HAP-1 (cell line): ENCODE data around the gene ATP6V0B.

Experiments
- DNase-seq, 2 experiments: peaks; one replicate each; pipeline ENCODE4 v3.0.0-alpha.2; 2016 to 2020; ENCODE audit warnings: low spot score in 2 of 2
- H3K27me3 ChIP-seq: fragments of 250-450 bp; sonication (Bioruptor Pico); 2 replicates; pipeline ENCODE4 v1.5.1; 2020; ENCODE audit warnings: low read depth, mild to moderate bottlenecking, moderate library complexity
- H3K36me3 ChIP-seq: fragments of 250-450 bp; sonication (Bioruptor Pico); replicated peaks from 2 replicates; pipeline ENCODE4 v1.5.1; 2020; ENCODE audit warnings: mild to moderate bottlenecking
- H3K4me1 ChIP-seq: fragments of 250-450 bp; sonication (Bioruptor Pico); 2 replicates; pipeline ENCODE4 v1.5.1; 2020; ENCODE audit warnings: mild to moderate bottlenecking
- H3K4me3 ChIP-seq: fragments of 250-450 bp; sonication (Bioruptor Pico); 2 replicates; pipeline ENCODE4 v1.5.1; 2020; ENCODE audit warnings: mild to moderate bottlenecking, moderate library complexity
- H3K9me3 ChIP-seq: fragments of 250-450 bp; sonication (Bioruptor Pico); 2 replicates; pipeline ENCODE4 v1.5.1; 2020; ENCODE audit warnings: mild to moderate bottlenecking, moderate library complexity
- in situ Hi-C: fragments of 300-500 bp; cut with MboI; formaldehyde crosslinking; loops from 3 replicates; pipeline ENCODE4 v1.14.3; 2020; ENCODE audit warnings: low sequenced_read_pairs, inconsistent platforms, mixed read lengths

ATP6V0B gene

DNA sequence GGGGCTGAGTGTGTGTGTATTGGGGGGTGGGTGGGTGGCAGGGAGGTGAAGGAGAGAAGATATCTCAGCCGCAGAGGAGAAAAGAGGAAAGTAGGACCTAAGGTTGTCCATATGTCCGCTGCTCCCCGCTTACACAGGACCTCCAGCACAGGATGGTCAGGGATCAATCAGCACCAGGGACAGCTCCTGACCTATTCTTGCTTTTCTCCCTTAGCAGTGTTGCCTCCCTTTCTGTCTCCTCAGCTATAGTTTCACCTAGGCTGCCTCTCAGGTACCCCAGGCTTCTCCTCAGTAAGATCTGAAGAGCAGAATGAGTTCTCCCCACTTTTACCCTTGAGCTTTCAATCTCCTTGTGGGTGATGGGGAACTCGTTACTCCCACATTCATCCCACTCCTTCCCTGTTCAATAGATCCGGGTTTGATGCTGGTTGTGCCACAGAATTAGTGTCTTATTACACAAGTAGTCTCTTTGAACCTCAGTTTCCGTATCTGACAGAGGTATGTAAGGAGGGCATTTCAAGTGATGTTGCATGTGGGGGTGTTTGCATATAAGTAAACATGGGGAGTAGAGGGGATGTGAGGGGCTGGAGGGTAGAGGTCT, 6.3 kb upstream of the ATP6V0B start:
- Histone ChIP-seq H3K9me3 (no peaks in the 10 kb centered on the region), H3K27me3 (no peaks in the 10 kb centered on the region), H3K4me1 (no peaks in the 10 kb centered on the region), H3K4me3 (no peak overlapping the region), H3K36me3 (peaks cover 22% of the 10 kb centered on the region)
- peak in 1 of 2 experiments; percentile 68 for DNase-seq
- in situ Hi-C loops = no loop called here

DNA sequence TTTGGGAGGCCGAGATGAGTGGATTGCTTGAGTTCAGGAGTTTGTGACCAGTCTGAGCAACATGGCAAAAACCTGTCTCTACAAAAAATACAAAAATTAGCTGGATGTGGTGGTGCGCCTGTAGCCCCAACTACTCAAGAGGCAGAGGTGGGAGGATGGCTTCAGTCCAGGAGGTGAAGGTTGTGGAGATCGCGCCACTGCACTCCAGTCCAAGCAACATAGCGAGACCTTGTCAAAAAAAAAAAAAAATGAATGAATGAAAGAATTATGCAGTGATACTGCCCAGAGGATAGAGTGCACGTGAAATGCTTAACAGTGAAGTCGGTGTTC, 5.4 kb upstream of the ATP6V0B start:
- Histone ChIP-seq H3K4me3 (peak overlapping the region; percentile 70; the same call in 1 of the 2 replicates), H3K4me1 (no peaks in the 10 kb centered on the region), H3K36me3 (peaks cover 22% of the 10 kb centered on the region), H3K9me3 (no peaks in the 10 kb centered on the region), H3K27me3 (no peaks in the 10 kb centered on the region)
- in situ Hi-C loops = no loop called here
- DNase-seq = no peak

DNA sequence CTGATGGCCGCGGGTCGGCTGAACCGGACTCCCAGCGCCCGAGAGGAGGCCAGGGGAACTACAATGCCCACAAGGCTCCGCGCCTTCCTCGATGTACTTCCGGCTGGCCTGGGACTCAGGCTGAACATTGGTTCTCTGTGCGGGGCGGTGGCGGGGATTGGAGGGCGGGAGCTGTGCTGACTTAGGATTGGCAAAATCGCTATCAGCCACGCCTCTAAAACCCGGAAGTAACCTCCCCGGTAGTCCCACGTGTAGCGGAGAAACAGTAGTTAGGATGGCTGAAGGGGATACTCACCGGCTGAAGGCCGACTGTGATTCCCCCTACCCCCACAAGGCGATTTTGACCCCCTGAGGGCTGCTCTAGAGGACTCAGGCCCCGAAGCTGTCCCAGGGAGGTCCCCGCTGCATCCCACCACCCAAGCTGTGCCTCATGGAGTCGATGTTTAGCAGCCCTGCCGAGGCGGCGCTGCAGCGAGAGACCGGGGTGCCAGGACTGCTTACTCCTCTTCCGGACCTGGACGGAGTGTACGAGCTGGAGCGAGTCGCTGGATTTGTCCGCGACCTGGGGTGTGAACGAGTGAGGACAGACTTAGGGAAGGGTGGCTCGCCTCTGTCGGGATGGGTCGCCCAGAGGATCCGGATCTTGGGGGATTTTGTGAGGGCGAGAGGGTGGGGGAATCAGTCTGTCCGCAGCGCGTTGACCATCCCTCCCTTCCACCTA, 4.9 kb upstream of the ATP6V0B start, which contains the start of gene DPH2:
Gene DPH2 (plus strand): TSS at position 265 of the 721 bp plus-strand sequence. CDS start 166 bp downstream, at position 431.
- in situ Hi-C loops = no loop called here
- H3K4me1 ChIP-seq = no peaks in the 10 kb centered on the region
- H3K4me3 ChIP-seq = peak within 1 kb of the TSS; percentile 70
- DNase-seq = peak; percentile 98 to 99
- peaks cover 23% of the 10 kb centered on the region for H3K36me3 ChIP-seq
- H3K27me3 ChIP-seq = no peaks in the 10 kb centered on the region
- no peaks in the 10 kb centered on the region for H3K9me3 ChIP-seq

DNA sequence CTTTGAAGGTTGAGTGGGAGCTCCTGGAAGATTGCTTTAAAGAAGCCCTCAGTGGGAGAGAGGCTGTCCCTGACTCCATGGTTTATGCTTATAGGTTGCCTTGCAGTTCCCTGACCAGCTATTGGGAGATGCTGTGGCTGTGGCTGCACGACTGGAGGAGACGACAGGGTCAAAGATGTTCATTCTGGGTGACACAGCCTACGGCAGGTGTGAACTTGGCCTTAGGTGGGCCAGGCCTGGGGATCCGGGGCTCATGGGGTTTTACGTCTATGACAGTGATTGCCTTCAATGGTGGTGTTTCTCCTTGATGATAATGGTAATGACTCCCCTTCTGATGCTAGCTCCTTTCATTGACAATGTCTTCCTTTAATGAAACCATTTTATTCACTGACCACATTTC, 4.3 kb upstream of the ATP6V0B start:
- Histone ChIP-seq H3K9me3 (no peaks in the 10 kb centered on the region), H3K4me1 (no peaks in the 10 kb centered on the region), H3K4me3 (peak overlapping the region; percentile 70), H3K36me3 (peaks cover 25% of the 10 kb centered on the region), H3K27me3 (no peaks in the 10 kb centered on the region)
- DNase-seq = no peak
- in situ Hi-C loops = no loop called here

DNA sequence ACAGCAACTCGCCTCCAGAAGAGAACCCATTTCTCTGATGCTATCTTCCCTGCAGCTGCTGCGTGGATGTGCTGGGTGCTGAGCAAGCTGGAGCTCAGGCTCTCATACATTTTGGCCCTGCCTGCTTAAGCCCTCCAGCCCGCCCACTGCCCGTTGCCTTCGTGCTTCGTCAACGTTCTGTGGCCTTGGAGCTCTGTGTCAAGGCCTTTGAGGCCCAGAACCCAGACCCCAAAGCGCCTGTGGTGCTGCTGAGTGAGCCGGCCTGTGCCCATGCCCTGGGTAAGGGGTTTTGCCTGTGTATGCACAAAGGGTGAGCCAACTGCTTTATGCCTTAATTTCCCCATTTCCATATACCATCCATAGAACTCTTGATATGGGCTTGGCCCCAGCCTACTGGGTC, 3.8 kb upstream of the ATP6V0B start:
- Histone ChIP-seq H3K4me1 (no peaks in the 10 kb centered on the region), H3K36me3 (peaks cover 25% of the 10 kb centered on the region), H3K9me3 (no peaks in the 10 kb centered on the region), H3K4me3 (peak overlapping the region; percentile 70), H3K27me3 (no peaks in the 10 kb centered on the region)
- no peak for DNase-seq
- in situ Hi-C loops = no loop called here

DNA sequence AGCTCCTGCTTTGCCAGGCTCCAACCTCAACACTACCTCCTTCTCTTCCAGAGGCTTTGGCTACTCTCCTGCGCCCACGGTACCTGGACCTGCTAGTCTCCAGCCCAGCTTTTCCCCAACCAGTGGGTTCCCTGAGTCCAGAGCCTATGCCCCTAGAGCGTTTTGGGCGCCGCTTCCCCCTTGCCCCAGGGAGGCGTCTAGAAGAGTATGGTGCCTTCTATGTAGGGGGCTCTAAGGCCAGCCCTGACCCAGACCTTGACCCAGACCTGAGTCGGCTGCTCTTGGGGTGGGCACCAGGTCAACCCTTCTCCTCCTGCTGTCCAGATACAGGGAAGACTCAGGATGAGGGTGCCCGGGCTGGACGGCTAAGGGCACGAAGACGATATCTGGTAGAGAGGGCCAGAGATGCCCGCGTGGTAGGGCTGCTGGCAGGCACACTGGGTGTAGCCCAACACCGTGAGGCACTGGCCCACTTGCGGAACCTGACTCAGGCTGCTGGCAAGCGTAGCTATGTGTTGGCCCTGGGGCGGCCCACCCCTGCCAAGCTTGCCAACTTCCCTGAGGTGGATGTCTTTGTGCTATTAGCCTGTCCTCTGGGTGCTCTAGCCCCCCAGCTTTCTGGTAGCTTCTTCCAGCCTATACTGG, 3.3 kb upstream of the ATP6V0B start:
- Histone ChIP-seq H3K9me3 (no peaks in the 10 kb centered on the region), H3K4me1 (peaks cover 3% of the 10 kb centered on the region; the same call in 1 of the 2 replicates), H3K4me3 (no peak overlapping the region), H3K27me3 (no peaks in the 10 kb centered on the region), H3K36me3 (peaks cover 29% of the 10 kb centered on the region)
- in situ Hi-C loops = no loop called here
- DNase-seq = no peak

DNA sequence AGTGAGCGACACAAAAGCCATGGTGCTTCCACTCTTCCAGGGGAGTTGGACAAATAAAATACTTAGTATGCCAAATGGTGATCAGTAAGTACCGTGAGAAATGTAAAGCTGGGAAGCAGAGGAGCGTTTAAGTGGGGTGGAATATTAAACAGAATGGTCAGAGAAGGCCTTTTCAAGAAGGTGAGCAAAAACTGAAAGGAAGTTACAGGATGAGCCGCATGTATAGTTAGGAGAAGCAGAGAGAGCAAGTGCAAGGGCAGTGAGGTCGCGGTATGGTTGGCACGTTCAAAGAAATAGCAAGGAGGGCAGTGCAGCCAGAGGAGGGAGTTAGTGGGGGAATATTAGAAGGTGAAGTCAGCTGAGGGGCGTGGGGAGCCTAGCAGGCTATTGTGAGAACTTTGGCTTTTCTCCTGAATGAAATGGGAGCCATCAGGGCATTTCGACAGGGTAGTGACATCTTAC, 748 bp upstream of the ATP6V0B start:
- H3K4me3 ChIP-seq = peak overlapping the region; percentile 92
- in situ Hi-C loops = no loop called here
- no peaks in the 10 kb centered on the region for H3K27me3 ChIP-seq
- H3K36me3 ChIP-seq = peaks cover 49% of the 10 kb centered on the region
- H3K4me1 ChIP-seq = peaks cover 25% of the 10 kb centered on the region
- H3K9me3 ChIP-seq = no peaks in the 10 kb centered on the region
- no peak for DNase-seq

DNA sequence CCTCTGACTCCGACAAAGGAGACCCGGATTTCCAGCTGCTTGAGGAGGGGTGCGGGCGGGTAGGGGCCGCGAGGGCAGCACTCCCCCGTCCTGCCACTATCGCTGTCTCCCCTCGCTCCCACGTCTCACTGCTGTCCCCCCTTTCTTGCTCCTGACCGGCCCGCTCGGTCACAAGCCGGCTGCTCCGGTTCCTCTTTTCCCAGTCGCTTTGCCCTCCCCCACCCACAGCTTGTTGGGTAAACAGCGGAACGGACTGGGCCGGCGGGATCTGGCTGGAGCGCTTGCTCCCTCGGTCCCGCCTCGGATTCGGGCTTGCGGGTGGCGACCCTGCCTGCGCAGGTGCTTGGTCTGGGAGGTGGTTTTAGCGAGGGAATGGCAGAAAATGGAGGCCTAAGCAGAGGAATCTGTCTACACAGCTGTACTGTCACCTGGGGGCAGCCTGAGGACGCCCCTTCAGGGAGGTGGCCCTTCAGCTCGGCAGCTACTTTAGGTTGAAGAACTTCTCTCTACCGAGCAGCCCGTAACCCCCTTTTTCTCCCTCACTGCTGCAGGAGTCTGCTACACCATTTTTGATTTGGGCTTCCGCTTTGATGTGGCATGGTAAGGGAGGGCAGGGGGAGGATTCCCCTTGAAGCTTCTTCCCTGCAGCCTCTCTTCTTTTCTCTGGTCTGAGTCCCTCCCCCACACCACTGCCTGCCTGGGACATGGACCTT, 645 bp downstream of the ATP6V0B start:
- Histone ChIP-seq H3K4me3 (peak overlapping the region; percentile 92), H3K4me1 (peaks cover 31% of the 10 kb centered on the region), H3K9me3 (no peaks in the 10 kb centered on the region), H3K36me3 (peaks cover 49% of the 10 kb centered on the region), H3K27me3 (no peaks in the 10 kb centered on the region)
- in situ Hi-C loops = no loop called here
- peak in 1 of 2 experiments; percentile 38 for DNase-seq

DNA sequence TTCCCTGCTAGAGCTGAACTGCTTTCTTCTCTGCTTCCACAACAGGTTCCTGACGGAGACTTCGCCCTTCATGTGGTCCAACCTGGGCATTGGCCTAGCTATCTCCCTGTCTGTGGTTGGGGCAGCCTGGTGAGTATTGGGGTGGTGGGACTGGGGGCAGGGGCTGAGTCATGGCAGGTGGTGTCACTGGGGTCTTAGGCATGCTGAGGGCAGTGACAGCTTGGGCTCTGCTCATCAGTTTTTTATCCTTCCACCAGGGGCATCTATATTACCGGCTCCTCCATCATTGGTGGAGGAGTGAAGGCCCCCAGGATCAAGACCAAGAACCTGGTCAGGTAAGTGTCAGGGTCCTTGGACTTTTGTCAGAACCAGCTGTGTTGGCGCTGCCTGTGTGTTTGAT, 1.3 kb downstream of the ATP6V0B start:
- peaks cover 34% of the 10 kb centered on the region for H3K4me1 ChIP-seq
- H3K9me3 ChIP-seq = no peaks in the 10 kb centered on the region
- no peak for DNase-seq
- in situ Hi-C loops = no loop called here
- peak overlapping the region; percentile 92 for H3K4me3 ChIP-seq
- H3K27me3 ChIP-seq = no peaks in the 10 kb centered on the region
- peaks cover 46% of the 10 kb centered on the region for H3K36me3 ChIP-seq

DNA sequence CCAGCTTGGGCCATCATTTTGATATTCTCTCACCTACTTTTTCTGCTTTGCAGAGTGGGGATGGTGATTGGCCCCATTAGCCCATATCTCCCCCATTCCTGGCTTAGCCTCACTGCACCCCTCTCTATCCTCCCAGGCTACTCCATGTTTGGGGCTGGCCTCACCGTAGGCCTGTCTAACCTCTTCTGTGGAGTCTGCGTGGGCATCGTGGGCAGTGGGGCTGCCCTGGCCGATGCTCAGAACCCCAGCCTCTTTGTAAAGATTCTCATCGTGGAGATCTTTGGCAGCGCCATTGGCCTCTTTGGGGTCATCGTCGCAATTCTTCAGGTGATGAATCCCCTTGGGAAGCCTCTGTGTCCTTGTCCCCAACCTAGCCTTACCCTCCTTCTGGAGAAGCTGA, 2.1 kb downstream of the ATP6V0B start:
- Histone ChIP-seq H3K36me3 (peaks cover 46% of the 10 kb centered on the region), H3K27me3 (no peaks in the 10 kb centered on the region), H3K4me1 (peaks cover 34% of the 10 kb centered on the region)

DNA sequence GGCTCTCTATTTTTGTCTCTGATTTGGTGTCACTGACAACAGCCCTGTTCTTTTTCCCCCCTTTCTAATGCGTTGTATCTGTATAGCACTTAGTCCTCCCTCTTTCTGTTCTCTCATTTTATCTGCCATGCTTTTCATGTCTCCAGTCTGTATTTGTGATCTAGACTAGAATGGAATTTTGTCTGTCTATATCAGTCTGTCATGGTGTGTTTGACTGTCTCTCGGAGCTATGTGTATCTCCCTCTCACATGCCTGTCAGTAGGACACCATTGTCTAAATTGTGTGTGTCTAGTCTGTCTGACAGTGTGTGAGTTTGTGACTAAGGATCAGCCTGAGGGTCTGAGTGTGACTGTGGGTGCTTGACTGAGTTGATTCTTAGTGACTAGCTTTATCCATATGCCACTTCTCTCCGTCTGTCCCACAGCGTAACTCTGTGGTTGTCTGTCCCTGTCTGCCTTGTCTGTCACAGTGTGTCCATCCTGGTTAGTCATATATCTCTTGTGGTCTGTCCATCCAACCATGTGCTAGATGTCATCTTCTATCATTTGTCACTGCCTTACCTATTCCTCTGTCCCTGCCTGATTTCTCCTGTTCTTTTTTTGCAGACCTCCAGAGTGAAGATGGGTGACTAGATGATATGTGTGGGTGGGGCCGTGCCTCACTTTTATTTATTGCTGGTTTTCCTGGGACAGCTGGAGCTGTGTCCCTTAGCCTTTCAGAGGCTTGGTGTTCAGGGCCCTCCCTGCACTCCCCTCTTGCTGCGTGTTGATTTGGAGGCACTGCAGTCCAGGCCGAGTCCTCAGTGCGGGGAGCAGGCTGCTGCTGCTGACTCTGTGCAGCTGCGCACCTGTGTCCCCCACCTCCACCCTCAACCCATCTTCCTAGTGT, 2.9 kb downstream of the ATP6V0B start:
- H3K27me3 ChIP-seq = no peaks in the 10 kb centered on the region
- H3K4me1 ChIP-seq = peaks cover 34% of the 10 kb centered on the region

More for the DNA sequence above, 2.1 kb downstream of the ATP6V0B start:
- in situ Hi-C loops = no loop called here
- Histone ChIP-seq H3K4me3 (no peak overlapping the region), H3K9me3 (no peaks in the 10 kb centered on the region)
- DNase-seq = no peak

DNA sequence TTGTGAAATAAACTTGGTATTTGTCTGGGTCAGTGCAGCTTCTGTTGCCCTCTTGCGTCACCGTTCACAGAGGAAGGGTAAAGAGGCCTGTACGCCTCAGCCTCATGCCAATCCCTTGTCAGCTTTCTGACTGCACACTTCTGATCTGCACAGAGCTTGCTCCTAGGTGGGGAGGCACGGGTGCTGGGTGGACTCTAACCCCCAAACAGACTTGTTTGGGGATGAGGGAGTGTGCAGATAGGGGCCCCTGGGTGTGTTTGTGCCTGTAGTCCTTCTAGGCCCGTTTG, 3.4 kb downstream of the ATP6V0B start:
- DNase-seq = no peak
- Histone ChIP-seq H3K36me3 (peaks cover 41% of the 10 kb centered on the region), H3K4me1 (peaks cover 34% of the 10 kb centered on the region), H3K9me3 (no peaks in the 10 kb centered on the region), H3K4me3 (peak overlapping the region; percentile 53), H3K27me3 (no peaks in the 10 kb centered on the region)
- in situ Hi-C loops = no loop called here

More for the DNA sequence above, 2.9 kb downstream of the ATP6V0B start:
- peaks cover 47% of the 10 kb centered on the region for H3K36me3 ChIP-seq
- H3K4me3 ChIP-seq = no peak overlapping the region; the same call in 1 of the 2 replicates
- in situ Hi-C loops = no loop called here
- DNase-seq = no peak
- no peaks in the 10 kb centered on the region for H3K9me3 ChIP-seq
